Large intestine (tissue), 1 donor: ENCODE data around the gene WDR35. TPM values are rescaled to one million over a fixed set of nuclear protein-coding genes. Genes with fewer than 3 reads are reported as not detected.

Experiments
- polyA plus RNA-seq: library from polyadenylated mRNA; unstranded; fragments of 120-200 nt; gene quantifications from one replicate; pipeline ENCODE4 v1.2.1, GENCODE V29; 2013

WDR35 gene
- polyA plus RNA-seq, 1 donor, result 9.8 TPM

Other genes starting within 250 kb of the WDR35 start
- gene TTC32, start 88.1 kb downstream of the WDR35 start, polyA plus RNA-seq, result 24.0 TPM
- 2.5 TPM for gene MATN3, start 22.6 kb upstream of the WDR35 start, polyA plus RNA-seq
- 294 TPM for gene LAPTM4A, start 61.5 kb upstream of the WDR35 start, polyA plus RNA-seq
- 49.7 TPM for gene SDC1, start 235.0 kb upstream of the WDR35 start, polyA plus RNA-seq